Skin epidermis (tissue), 12 donors: Measurements from ENCODE around the gene ARRDC5.

ENCODE experiments used
- H3K27ac ChIP-seq, 21 experiments: fragments of 200-600 bp; sonication (generic) in 11 of 21; one replicate each; pipeline ENCODE4 v1.5.0; 2020; ENCODE audit warnings: mild to moderate bottlenecking in 3 of 21, inconsistent platforms in 2 of 21, moderate library complexity in 2 of 21
- H3K4me3 ChIP-seq, 7 experiments: fragments of 200-600 bp; sonication (generic) in 2 of 7; one replicate each; pipeline ENCODE4 v1.5.0; 2020; ENCODE audit warnings: inconsistent platforms in 2 of 7, mild to moderate bottlenecking in 2 of 7, moderate library complexity in 1 of 7

The ARRDC5 gene

DNA sequence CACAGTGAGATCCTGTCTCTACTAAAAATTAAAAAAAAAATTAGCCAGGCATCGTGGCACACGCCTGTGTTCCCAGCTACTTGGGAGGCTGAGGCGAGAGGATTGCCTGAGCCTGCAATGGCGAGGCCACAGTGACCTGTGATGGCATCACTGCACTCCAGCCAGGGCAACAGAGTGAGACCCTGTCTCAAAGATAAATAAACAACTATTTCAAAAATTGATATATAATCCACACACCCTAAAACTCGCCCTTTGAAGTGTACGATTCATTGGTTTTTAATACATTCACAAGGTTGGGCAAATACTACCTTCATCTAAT, 59.1 kb downstream of the ARRDC5 start:
- H3K27ac ChIP-seq = peak overlapping the region in 2 of 21 experiments; percentile 3 to 26
- H3K4me3 ChIP-seq = no peak overlapping the region
